Occipital lobe (tissue), 2 donors: Measurements from ENCODE around the gene PPP1R1C. TPM values are rescaled to one million over a fixed set of nuclear protein-coding genes. Genes with fewer than 3 reads are reported as not detected.

Experiments
- DNase-seq: peaks from one replicate; lab custom pipeline; 2025; lab: John Stamatoyannopoulos, UW
- total RNA-seq: library from RNA; depleted of rRNA; stranded (reverse); fragments of >200 nt; gene quantifications from one replicate; pipeline ENCODE4 v1.2.3, GENCODE V29; 2014

Gene PPP1R1C
- total RNA-seq, 1 donor from 2014 or later = 2.7 TPM

GRCh38 chr2:182062329-182062972 is 76.8 kb downstream of the PPP1R1C start:
- no peak for DNase-seq

- no peak for DNase-seq
Measured at GRCh38 chr2:182064019-182064778, 78.5 kb downstream of the PPP1R1C start.

GRCh38 chr2:182066400-182067087 is 80.9 kb downstream of the PPP1R1C start:
- DNase-seq = no peak

- DNase-seq = no peak
Measured at GRCh38 chr2:182067393-182067792, 81.7 kb downstream of the PPP1R1C start.

GRCh38 chr2:182068811-182069210 is 83.2 kb downstream of the PPP1R1C start:
- no peak for DNase-seq

GRCh38 chr2:182069416-182069815 is 83.8 kb downstream of the PPP1R1C start:
- no peak for DNase-seq

- DNase-seq = no peak
Measured at GRCh38 chr2:182069908-182070307, 84.3 kb downstream of the PPP1R1C start.

- no peak for DNase-seq
Measured at GRCh38 chr2:182070736-182071135, 85.1 kb downstream of the PPP1R1C start.

GRCh38 chr2:182072861-182073260 is 87.2 kb downstream of the PPP1R1C start:
- DNase-seq = no peak

GRCh38 chr2:182073613-182074012 is 88.0 kb downstream of the PPP1R1C start:
- no peak for DNase-seq

GRCh38 chr2:182077023-182077422 is 91.4 kb downstream of the PPP1R1C start:
- no peak for DNase-seq

GRCh38 chr2:182077448-182078142 is 91.9 kb downstream of the PPP1R1C start:
- no peak for DNase-seq

- no peak for DNase-seq
Measured at GRCh38 chr2:182078988-182079602, 93.4 kb downstream of the PPP1R1C start.

- DNase-seq = no peak
Measured at GRCh38 chr2:182080493-182080892, 94.8 kb downstream of the PPP1R1C start.

GRCh38 chr2:182081602-182082260 is 96.1 kb downstream of the PPP1R1C start:
- DNase-seq = no peak

GRCh38 chr2:182088681-182089320 is 103.1 kb downstream of the PPP1R1C start:
- no peak for DNase-seq

GRCh38 chr2:182090486-182090885 is 104.8 kb downstream of the PPP1R1C start:
- no peak for DNase-seq

- no peak for DNase-seq
Measured at GRCh38 chr2:182097571-182098164, 112.0 kb downstream of the PPP1R1C start.

- no peak for DNase-seq
Measured at GRCh38 chr2:182098648-182099047, 113.0 kb downstream of the PPP1R1C start.

- no peak for DNase-seq
Measured at GRCh38 chr2:182101263-182101662, 115.6 kb downstream of the PPP1R1C start.
